PFSK-1 (cell line): Measurements from ENCODE around the gene ADTRP.

Experiments used
- POLR2AphosphoS5 ChIP-seq: IDR thresholded peaks from 2 replicates; pipeline ENCODE4 v1.6.1; 2012; ENCODE audit warnings: low read depth, mild to moderate bottlenecking, control low read depth, low read length, moderate library complexity
- TAF1 ChIP-seq: IDR thresholded peaks from 2 replicates; pipeline ENCODE4 v1.6.1; 2012; ENCODE audit warnings: low read length, control low read depth, borderline replicate concordance; ENCODE audit not compliant: insufficient read depth

- TF ChIP-seq POLR2AphosphoS5, result no peak
- no peak for TF ChIP-seq TAF1
Observed at GRCh38 chr6:11682561-11682975, 96.0 kb downstream of the ADTRP start.
